Measurements from ENCODE around the gene TBX2.
"Not testable (repeated sequence)": the region's sequence is repeated elsewhere in the genome, so short reads cannot be mapped to it uniquely, and the experiment has no call there.

TBX2 gene

DNA sequence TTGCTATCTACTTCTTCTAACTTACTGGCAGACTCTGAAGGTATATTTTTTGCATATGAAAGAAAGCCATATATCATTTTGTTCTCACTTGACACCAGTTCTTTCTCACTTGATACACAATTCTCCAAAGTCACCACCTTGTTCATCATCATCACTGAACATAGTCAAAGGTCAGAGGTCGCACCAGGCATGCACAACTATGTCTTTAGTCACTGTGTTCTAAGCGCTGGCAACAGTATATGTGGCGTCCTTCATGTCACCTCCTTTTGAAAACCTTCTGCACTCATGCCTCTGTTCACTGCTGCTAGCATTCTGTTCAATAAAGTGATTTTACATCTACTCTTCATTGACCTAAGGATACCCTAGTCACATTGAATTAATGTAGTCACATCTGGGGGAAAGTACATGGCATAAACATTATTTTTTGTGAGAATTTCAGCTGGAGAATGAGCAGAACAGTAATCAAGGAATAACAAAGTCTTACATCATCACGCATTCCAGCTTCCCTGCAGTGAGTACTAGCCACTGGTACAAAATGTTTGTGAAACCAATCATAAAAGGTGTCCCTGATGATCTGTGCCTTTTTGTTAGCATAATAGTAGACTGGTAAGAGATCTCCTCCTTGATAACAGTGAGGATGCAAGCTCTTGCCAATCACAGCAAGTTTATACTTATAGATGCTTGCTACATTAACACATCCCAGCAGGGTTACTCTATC is 32.1 kb downstream of the TBX2 start:
- DNase-seq (ENCODE audit: low read depth): peak; percentile 42

DNA sequence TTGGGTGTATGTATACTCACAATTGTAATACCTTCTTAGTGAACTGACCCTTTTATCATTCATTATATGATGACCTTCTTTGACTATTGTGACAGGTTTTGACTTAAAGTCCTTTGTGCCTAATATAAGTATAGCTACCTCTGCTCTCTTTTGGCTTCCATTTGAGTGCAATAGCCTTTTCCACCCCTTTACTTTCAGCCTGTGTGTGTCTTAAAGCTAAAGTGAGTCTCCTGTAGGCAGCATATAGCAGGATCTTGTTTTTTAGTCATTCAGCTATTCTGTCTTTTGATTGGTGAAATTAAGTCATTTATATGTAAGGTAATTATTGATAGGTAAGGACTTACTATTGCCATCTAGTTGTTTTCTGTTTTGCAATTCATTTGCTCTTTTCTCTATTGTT is 36.6 kb downstream of the TBX2 start:
- no peak for DNase-seq (ENCODE audit: low read depth)

DNA sequence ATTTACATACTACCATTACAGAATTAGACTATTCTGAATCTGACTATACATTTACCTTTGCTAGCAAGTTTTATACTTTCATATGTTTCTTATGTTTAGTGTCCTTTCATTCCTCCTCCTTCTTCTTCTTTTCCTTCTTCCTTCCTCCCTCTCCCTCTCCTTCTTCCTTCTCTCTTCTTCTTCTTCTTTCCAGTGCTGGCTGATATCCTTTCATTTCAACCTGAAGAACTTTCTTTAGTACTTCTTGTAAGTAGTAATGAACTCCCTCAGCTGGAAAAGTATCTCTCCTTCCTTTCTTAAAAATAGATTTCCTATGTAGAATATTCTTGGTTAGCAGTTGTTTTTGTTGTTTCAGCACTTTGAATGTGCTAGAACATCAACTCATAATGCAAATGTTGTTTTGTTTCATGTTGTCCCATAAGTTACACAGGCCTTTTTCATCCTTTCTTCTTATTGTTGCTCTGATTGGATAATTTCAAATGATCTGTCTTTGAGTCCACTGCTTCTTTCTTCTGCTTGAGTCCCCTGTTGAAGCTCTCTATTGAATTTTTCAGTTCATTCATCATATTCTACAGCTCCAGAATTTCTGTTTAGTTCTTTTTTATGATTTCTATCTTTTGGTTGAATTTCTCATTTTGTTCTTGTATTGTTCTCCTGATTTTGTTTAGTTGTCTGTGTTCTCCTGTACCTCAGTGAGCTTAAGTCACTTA is 37.5 kb downstream of the TBX2 start:
- DNase-seq (ENCODE audit: low read depth): no peak

DNA sequence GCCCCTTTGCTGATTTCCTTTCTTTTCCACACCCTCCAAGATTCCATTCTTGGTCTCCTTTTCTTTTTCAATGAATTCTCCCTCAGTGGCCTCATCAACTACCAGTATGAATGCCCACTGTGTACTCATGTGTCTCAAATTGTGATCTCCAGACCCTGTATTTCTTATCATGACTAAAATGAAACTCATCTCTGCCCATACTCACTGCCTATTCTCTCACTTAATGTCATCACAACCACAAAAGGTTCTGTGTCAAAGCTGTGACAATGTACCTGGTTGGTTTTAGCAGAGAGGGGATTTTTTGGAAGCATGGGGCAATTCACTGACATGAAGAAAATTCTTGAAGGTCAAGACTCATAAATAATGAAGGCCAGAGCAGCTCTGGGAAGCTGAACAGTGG is 41.1 kb downstream of the TBX2 start:
- no peak for DNase-seq (ENCODE audit: low read depth)

DNA sequence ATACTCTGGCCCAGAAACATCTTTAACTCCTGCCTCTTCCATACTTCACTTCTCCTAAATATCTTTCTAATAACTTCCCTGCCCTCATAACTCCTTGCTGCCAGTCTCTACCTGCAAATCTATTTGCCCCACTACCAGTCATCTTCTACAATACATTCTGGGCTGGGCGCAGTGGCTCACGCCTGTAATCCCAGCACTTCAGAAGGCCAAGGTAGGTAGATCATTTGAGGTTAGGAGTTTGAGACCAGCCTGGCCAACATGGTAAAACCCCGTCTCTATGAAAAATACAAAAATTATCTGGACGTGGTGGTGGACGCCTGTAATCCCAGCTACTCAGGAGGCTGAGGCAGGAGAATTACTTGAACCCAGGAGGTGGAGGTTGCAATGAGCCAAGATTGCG is 41.9 kb downstream of the TBX2 start:
- DNase-seq (ENCODE audit: low read depth): not testable (repeated sequence)

- DNase-seq (ENCODE audit: low read depth): no peak
Measured at GRCh38 chr17:61442136-61442775, 42.6 kb downstream of the TBX2 start.

DNA sequence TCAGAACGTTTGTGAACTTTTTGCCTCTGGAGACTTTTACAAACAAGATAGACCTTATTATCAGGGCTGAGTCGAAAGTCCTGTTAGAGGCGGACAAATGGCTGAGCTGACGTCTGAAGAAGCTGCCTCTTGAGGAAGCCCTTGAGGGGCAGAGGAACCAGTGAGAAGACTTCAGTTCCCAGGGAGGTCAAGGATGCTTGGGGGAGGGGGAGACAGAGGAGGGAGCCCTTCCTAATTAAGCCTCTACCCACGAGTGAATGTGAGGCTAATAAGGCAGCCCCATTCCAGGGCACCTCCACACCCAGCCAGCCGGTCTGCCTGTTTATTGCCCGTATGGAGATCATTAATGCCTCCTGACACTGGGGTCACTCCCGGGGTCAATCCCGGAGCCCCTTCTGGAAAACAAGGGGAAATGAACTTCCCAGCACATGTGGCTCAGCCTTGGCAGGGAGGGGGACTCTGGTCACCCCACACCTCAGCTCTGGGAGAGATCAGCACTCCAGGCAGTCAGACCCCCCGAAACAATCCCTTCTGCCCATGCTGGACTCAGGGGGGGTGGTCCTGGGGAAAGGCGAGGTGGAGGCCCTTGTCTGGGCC is 43.3 kb downstream of the TBX2 start:
- DNase-seq (ENCODE audit: low read depth): no peak

GRCh38 chr17:61443475-61443882 is 43.8 kb downstream of the TBX2 start:
- DNase-seq (ENCODE audit: low read depth): no peak

DNA sequence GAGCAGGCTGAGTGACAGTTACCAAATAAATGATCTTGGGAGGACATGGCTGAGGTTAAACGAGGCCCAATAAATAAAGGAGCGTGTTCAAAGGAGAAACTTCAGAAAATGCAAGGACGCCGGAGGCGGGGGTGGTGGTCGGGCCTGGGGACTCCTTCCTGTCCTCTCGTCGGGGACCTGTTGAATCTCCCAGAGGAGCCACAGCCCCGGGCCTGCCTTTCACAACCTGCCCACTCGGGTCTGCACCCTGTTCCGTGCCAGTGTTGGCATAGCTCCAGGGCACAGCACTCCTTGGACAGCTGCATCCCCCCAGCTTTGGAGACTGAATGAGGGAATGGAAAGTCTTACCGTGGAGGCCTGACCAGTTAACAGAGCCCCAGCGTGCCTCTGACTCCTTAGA is 44.4 kb downstream of the TBX2 start:
- DNase-seq (ENCODE audit: low read depth): no peak

DNA sequence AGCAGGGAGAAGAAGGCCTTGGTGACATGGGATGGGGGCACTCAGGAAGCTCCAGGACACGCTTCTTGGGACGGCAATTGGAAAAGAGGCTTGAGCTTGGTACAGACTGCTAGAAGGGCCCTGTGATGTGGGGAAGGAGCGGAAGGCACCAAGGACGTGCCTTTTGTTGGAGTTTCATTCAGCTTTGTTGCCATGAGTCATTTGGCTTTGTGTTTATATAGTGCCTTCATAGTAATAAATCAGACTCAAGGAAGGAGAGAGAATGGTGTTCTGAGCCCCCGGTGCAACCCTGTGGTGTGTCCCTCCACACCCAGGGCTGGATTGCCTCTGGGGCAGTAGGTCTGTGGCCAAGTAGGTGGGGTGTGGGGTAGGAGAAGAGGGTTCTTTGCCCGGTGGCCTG is 45.2 kb downstream of the TBX2 start:
- no peak for DNase-seq (ENCODE audit: low read depth)

GRCh38 chr17:61447358-61447757 is 47.7 kb downstream of the TBX2 start:
- DNase-seq (ENCODE audit: low read depth): no peak

DNA sequence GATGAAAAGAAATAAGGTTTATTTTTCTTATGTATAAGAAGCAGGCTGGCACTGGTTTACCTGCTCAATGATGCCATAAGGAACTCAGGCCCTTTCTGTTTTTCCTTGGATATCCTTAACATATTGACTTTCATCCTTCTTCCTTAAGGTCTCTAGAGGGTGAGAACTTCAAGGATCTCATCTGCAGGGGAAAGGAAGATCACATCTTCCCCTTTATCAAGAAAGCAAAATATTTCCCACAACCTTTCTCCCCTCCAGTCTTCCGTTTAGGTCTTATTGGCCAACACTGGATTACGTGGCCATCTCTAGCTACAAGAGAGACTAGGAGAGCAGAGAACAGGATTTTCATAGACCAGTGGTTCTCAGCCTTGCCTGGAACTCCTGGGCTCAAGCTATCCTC is 48.4 kb downstream of the TBX2 start:
- DNase-seq (ENCODE audit: low read depth): no peak

DNA sequence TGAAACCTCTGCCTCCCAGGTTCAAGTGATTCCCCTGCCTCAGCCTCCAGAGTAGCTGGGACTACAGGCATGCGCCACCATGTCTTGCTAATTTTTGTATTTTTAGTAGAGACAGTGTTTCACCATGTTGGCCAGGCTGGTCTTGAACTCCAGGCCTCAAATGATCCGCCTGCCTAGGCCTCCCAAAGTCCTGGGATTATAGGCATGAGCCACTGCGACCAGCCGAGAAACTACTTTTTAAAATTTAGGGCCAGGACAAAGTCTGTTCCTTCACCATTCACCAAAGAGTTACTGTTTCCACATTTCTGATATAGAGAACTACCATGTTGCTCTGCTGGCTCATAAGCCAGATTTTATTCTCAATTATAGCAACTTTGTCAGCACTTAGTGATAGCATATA is 49.5 kb downstream of the TBX2 start:
- not testable (repeated sequence) for DNase-seq (ENCODE audit: low read depth)

DNA sequence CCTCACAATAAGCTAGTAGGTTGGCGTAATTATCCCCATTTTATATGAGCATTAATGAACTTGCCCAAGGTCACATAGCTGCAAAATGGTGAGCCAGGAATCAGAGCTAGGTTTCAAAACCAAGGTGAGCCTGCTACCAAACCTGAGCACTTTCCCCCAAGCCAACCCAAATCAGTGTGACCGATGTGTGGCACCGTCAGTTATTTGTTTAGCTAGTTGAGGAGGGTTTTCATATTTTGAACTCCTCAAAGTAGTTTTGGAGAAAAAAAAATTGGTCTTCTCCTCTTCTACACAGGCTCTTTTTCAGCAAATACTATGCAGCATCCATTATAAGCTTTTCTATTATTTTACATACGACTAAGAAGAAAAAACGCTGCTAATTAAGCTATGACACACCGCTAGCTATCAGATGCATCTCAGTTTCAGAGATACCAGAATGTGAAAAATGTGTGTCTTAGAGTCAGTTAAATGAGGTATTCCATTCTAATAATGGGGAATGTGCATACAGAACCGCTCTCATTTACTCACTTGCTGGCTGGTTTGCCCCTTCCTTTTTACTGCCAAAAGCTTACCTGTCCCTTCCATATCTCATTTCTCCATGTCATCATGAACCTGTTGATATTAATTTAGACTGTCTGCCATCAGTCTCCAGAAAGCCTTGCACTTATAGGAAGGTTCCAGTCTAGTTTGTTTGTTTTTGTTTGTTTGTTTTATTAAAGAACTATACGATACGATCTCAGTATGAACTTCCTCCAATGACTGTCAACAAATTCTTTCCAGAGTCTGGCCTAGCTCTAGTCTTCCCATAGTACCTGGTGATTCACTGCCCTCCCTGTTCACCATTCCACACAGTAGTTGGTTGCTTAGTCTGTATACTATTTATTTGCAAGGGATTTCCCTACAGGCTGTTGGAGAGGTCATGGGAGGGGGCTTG is 50.3 kb downstream of the TBX2 start:
- no peak for DNase-seq (ENCODE audit: low read depth)

- no peak for DNase-seq (ENCODE audit: low read depth)
Measured at GRCh38 chr17:61450641-61451537, 51.2 kb downstream of the TBX2 start.

DNA sequence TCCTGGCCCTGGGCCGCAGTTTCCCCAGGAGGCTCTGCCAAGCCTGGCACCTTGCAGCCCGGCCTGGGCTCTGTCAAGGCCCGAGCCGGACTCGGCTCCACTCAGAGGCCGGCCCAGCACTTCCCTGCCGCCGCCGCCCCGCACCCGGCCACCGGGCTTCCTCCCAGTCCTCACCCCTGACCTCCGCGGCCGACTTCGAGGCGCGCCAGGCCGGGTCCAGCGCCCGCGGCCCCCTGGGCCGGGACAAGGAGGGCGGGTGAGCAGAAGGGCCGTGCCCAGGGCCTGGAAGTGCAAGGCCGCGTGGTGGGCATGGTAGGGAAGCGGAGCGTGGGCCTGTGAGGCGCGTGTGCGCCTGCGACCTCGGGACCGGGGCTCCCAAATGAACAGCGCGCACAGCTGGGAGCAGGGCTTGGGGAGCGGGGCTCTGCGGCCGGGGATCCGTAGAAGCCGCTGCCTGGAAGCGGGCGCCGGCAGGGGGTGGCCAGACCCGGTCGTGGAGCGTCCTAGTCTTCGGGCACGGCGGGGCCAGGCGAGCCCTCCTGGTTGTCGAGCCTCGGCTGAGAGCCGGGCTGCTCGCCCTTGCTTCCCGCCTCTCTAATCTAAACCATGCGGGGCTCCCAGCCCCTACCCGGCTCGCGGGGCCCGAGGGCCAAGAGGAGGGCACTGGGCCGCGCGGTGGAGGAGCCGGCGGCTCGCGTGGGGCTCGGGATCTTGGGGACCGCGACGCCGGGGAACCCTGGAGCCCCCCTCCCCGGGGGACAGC is 52.1 kb downstream of the TBX2 start:
- no peak for DNase-seq (ENCODE audit: low read depth)

GRCh38 chr17:61452301-61453290 is 53.0 kb downstream of the TBX2 start, which contains the start of gene TBX4:
TBX4 (plus strand) TSS chr17:61452422; CDS start chr17:61456491, 4,069 bp downstream.
- no peak for DNase-seq (ENCODE audit: low read depth)

- no peak for DNase-seq (ENCODE audit: low read depth)
Measured at GRCh38 chr17:61453566-61454380, 54.1 kb downstream of the TBX2 start.

Measured in GM04503 (cell line).